COLO668 (cell line): ENCODE measurements around the gene FIBCD1.

Experiments
- DNase-seq: peaks from one replicate; lab custom pipeline; 2025; ENCODE audit not compliant: unreplicated experiment; lab: John Stamatoyannopoulos, UW

Gene FIBCD1

DNA sequence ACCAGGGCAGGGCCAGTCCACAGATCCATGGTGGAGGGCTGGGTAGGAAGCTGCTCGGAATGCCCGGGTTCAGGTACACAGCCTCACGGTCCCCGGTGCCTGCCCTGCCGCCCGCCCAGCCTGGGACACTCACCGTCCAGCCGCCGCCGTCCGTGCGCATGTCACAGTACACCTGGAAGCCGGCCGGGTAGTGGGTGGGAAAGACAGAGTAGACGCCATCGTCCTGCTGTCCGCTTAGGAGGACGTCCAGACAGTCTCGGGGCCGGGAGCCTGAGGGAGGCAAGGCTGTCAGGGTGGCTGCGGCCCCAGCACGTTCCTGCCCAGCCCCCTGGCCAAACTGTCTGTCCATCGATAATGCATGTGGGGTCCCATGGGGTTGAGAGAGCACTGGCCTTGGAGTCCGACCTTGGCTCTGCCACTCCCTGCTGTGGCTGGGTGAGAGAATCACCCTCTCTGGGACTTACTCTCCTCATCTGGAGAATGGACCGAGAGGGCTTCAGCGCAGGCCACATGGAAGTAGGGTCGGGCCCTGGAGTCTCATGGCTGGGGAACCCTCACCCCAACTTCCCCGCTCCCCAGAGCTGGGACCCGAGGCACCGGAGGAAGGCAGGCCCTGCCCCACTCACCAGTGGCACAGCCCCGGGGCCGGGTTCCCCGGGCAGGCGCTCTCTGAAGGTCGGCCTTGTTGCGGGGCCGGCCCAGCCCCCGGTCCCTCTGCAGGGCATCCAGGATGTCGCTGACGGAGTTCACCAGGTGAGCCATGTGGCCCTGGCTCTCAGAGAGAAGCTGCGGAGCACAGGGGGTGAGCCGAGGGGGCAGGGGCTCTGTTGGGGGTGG is 15.2 kb downstream of the FIBCD1 start:
- no peak for DNase-seq

DNA sequence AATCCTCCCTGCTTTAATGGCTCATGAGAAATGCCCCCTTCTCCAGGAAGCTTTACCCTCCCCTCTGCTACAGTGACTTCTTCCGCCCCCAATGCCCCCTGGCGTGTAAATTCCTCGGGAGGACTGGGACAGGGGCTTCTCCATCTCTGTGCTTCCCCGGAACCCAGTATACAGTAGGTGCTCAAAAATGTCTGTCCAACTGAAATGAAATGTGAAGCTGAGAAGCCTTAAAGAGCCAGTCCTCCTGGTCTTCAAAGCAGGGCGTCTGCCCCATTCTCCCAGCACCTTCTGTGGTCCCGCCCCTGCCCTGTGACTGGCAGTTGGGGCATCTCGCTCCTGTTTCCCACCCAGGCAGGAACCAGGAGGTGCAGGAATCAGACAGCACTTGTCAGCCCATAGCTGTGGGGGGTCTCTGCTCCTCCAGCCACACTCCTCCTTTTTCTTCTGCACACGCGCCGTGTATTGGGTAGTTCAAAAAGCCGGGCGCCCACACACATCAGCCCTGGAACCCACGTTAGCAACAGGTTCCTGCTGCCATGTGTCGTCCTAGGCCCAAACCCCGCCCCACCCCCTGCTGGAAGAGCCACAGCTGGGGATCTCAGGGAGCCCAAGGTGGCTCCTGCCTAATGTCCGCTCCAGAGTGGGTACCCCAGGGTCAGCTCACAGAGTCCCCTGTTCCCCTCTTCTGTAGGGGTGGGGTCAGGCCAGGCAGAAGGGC is 16.0 kb downstream of the FIBCD1 start:
- DNase-seq: no peak

DNA sequence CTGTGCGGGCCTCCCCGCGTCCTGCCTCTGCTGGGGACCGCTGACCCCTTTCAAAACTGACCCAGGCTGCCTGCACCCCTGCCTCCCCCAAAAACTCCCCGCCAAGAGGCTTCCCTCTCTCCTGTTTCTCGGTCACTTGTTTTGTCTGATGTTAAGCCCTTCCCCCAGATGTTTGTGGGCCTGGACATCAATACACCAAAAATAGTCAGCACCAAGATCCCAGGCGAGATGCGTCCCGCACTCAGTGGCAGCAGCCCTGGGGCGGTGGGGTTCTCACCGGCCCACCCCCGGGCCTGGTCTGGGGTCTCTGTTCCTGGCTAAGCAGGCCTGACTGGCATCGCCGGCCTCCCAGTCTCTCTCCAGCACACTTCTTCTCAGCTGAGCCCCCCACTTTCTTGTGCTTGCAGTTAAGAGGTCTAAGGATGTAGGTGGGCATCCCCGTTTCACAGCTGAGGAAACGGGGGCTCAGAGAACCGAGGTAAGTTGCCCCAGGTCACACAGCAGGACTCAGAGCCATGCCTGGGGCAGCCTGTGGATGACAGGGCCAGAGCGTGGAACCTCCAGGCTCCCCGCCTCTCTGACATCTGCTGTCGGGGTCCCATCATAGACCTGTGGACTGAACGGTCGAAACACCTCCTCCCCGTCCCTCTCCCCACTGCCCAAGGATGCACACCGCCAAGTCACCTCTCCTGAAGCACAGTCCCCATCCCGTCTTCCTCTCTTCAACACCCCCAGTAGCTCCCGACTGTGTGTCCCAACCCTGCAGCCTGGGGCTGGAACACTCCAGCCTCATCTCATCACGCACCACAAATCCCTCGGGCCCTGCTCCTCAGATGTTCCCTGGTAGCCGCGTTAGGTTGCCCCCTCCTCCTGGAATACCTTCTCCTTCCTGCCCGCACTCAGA is 16.8 kb downstream of the FIBCD1 start:
- no peak for DNase-seq

DNA sequence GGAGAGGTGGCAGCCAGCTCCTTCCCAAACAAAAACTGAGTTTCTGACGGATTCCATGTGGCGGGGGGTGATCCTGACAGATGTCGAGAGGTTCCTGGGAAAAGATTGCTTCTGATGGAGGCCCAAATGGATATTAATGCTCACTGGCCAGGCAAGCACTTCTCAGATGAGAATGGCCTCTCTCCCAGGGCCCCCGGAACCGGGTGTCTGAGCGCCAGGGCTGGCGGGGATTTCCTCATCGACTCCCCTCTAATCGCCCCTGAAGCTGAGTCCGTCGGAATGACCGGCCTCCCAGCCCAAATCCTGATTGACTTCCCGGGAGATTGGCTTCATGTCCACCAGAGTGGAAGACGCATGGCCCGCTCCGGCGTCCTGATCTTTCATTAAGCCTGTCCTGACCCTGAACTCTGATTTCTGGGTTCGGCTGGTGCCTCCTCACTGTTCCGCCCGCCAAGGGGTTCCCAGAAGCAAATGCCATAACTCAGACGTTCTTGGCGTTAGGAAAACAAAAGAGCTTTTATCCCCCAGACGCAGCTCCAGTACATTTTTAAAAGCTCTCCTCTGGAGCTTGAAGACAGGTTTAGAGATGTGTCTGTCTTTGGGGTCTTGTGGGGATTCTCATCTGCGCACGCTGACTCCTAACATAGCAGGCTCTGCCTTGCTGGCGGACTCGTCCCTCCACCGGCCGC is 17.6 kb downstream of the FIBCD1 start:
- DNase-seq: no peak

DNA sequence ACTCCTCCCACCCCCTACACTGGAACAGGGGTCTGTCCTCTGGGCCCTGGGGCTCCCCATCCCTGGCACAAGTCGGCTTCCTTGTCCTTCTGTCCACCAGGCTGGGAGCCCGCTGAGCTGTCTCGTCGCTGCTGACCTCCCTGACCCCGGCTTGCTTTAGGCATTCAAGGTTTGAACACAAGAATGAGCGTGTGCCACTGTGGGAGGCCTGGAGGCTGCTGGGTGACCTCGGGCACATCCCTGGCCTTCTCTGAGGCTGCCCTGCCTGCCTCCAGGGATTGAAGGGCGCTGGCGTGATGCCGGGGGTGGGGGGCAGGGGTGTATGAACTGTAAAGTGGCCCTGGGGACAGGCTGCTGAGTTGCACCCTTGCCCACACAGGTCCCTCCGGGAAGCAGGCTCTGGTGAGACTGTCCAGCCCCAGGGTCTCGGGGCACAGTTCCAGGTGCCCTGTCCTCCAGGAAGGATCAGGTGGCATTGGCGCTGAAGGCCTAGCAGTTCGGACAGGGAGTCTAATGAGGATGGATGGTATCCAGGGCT is 18.2 kb downstream of the FIBCD1 start:
- DNase-seq: no peak

DNA sequence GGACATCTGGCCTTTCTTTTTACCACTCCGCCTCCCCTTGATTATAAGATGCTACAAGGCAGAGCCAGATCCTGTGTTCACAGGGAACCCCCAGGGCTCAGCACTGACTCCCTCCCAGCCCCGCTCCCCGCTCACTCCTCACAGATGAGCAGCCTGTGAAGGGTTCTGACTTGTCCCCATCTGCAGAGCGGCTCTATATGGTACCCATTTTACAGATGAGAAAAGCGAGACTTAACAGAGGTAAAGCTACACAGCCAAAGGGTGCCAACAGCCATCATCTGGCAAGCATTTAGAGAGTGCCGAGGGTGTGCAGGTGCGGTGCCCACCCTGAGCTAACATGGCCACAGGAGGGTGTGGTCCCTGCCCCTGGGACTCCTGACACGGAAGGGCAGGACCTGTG is 18.8 kb downstream of the FIBCD1 start:
- DNase-seq: no peak

- DNase-seq: no peak
Measured at GRCh38 chr9:130919559-130920145, 19.4 kb downstream of the FIBCD1 start.

DNA sequence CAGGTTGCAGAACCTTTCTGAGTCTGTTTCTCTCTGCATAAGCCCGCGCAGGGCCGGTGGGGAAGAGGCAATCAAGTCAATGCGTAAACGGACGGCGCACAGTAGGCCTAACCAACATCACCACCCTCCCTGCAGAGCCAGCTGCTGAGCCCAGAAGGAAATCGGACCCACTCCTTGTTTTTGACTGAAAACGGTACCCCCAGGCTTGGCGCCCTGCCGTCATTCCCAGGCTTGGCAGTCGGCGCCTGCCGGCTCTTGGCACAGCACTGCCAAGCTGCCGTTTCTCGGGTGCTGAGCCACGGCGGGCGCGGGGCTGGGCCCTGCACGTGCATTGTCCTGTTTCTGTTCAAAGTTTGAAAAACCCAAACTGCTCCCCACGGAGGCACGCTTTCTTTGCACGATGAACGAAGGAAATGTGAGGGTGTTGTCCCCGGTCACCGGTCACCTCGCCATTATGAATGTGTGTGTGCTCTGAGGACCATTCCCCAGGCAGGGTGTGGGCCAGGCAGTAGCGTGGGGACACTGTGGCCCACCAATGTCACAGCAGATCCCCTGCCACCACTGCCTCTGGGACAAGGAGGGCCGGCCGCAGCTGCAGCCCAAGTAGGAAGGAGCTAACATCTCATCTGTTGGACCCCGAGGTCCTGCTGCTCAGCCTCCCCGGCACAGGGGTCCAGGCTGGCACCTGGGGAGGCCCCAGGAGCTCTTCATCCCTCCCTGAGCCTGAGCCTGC is 20.1 kb downstream of the FIBCD1 start:
- no peak for DNase-seq

GRCh38 chr9:130918101-130918825 is 20.8 kb downstream of the FIBCD1 start:
- DNase-seq: no peak

- DNase-seq: no peak
Measured at GRCh38 chr9:130917168-130917960, 21.7 kb downstream of the FIBCD1 start.

DNA sequence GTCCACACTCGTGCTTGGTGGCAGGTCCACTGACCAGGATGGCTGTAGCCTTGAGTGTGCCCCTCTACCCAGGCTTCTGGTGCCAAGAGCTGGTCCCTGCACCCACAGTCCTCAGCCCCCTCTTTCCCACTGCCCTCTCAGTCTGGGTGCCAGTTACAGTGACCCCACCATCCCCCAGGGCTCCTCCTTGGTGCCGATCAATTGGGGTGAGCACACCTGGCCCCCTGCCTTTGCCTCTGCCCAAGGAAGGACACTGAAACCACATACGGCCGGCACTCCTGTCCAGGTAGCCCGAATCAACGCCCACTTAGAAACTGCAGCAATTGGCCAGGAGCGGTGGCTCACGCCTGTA is 24.0 kb downstream of the FIBCD1 start:
- no peak for DNase-seq

DNA sequence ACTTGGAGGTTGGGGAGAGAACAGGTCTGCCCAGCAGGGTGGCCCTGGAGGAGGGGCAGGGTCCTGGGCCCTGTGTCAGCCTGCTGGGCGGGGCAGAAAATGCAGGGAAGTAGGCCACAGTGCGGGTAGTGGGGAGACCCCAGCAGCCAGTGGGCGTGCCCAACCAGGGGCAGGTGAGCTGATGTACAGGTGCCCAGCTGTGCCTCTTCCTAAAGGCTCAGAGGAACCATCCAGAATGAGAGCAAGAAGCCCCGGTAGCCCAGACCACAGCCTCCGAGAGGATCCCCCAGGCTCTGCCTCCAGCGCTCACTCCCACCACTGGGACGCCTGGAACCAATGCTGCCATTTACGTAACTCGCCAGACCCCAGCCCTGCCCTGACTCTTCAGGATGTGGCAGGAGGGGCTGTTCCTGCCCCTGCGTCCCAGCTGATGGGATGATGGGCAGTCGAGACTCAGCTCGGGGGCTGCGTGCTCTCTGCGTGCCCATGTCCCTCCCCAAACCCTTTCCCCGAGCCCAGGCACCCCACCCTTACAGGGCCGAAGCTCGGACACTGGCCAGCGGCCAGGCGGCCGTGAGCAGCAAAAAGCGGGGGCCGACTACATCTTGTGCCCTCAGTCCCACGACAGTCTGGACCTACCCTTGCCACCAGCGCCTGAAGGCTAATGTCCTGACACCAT is 24.5 kb downstream of the FIBCD1 start:
- DNase-seq: no peak

DNA sequence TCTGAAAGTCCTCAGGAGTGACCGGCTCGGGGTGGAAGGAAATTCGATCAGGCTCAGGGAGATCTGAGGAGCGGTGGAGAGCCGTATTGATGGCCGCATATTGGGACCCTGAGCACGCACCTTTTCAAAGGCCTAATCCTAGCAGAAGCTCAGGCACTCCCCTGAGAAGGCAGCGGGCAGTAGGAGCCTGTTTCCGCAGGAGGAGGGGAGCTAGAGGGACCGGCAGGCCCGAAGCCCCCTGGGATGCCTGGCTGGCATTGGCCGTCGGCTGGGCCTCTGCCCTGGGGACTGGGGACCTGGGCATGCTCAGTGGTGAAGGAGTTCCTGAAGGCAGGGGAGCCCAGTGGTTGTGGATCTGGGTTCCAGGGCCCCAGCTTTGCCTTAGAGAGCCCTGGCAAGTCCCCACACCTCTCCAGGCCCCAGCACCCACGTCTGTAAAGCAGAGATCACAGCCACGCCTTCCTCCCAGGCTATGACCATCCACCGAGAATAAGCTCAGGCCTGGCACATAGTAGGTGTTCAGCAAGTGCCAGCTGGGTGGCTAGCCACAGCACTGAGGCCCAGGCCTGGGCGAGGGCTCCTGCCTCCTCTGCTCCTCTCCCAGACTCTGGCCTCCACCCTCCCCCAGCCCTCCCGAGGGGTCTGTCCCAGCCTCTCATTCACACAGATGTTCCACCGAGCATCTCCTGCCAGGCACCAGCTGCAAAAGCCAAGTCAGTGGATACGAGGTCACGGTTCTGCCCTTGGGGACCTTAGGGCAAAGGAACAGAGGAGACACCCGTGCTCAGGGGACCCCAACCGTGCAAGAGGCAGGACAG is 25.2 kb downstream of the FIBCD1 start:
- DNase-seq: no peak

- DNase-seq: no peak
Measured at GRCh38 chr9:130912932-130913598, 26.0 kb downstream of the FIBCD1 start.

- DNase-seq: no peak
Measured at GRCh38 chr9:130911254-130912049, 27.6 kb downstream of the FIBCD1 start.
